Glutamatergic neuron (in vitro differentiated cells): Measurements from ENCODE around the gene EPHA6. TPM values are rescaled to one million over a fixed set of nuclear protein-coding genes. Genes with fewer than 3 reads are reported as not detected.
"Not testable (repeated sequence)": the region's sequence is repeated elsewhere in the genome, so short reads cannot be mapped to it uniquely, and the experiment has no call there.

ENCODE experiments used
- DNase-seq: peaks from one replicate; pipeline ENCODE4 v3.0.0; 2022
- H3K27ac Mint-ChIP-seq: one replicate; pipeline ENCODE4 v1.8.0; 2020; ENCODE audit warnings: mild to moderate bottlenecking, mixed read lengths, inconsistent platforms; ENCODE audit not compliant: unreplicated experiment
- H3K27me3 Mint-ChIP-seq: one replicate; pipeline ENCODE4 v1.8.0; 2020; ENCODE audit warnings: mild to moderate bottlenecking, moderate library complexity, mixed read lengths, inconsistent platforms; ENCODE audit not compliant: unreplicated experiment
- H3K36me3 Mint-ChIP-seq: one replicate; pipeline ENCODE4 v1.8.0; 2020; ENCODE audit warnings: mild to moderate bottlenecking, mixed read lengths, inconsistent platforms; ENCODE audit not compliant: unreplicated experiment
- H3K4me1 Mint-ChIP-seq: one replicate; pipeline ENCODE4 v1.8.0; 2020; ENCODE audit warnings: mild to moderate bottlenecking, low read depth, mixed read lengths, inconsistent platforms; ENCODE audit not compliant: unreplicated experiment
- H3K4me3 Mint-ChIP-seq: one replicate; pipeline ENCODE4 v1.8.0; 2020; ENCODE audit warnings: mild to moderate bottlenecking, mixed read lengths, inconsistent platforms; ENCODE audit not compliant: unreplicated experiment
- H3K9me3 Mint-ChIP-seq: one replicate; pipeline ENCODE4 v1.8.0; 2020; ENCODE audit warnings: mild to moderate bottlenecking, moderate library complexity, mixed read lengths, inconsistent platforms; ENCODE audit not compliant: unreplicated experiment
- CTCF ChIP-seq: fragments of 200-600 bp; sonication (generic); IDR thresholded peaks from one replicate; pipeline ENCODE4 v1.5.0; 2021; ENCODE audit not compliant: partially characterized antibody, unreplicated experiment
- total RNA-seq: library from RNA; stranded (reverse); fragmentation: NEBNext Ultra II Directional; extraction: Animal tissue kit (Norgen Biotek cat#: 25700); gene quantifications from one replicate; pipeline ENCODE4 v1.2.1, GENCODE V29; 2021; ENCODE audit not compliant: unreplicated experiment

EPHA6 gene
- total RNA-seq, 1 donor from 2014 or later = 9.0 TPM

GRCh38 chr3:96966181-96966929 lies 152.0 kb downstream of the EPHA6 start:
- DNase-seq = no peak
- Mint-ChIP-seq H3K27ac (no peak overlapping the region), H3K4me1 (no peaks in the 10 kb centered on the region), H3K4me3 (no peak overlapping the region), H3K27me3 (no peaks in the 10 kb centered on the region), H3K36me3 (no peaks in the 10 kb centered on the region), H3K9me3 (no peaks in the 10 kb centered on the region)
- TF ChIP-seq CTCF = no peak

DNA sequence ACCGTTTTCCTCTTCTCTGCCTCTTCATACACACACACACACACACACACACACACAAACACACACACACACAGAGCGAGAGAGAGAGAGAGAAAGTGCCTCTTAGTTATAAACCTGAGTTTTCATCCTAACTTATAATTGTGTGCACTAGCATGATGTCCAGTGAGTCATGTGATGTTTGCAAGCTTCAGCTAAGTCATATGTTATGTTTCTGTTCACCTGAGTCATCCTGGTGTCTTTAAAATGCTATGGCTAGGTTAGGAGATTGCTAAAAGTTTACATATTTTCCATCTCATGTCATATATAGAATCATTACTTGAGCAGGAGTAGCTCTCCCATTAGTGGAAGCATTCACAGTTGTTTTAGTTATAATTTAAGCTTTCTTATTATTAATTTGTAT lies 155.8 kb downstream of the EPHA6 start:
- H3K27ac Mint-ChIP-seq = no peak overlapping the region
- H3K27me3 Mint-ChIP-seq = no peaks in the 10 kb centered on the region
- H3K9me3 Mint-ChIP-seq = no peaks in the 10 kb centered on the region
- H3K4me1 Mint-ChIP-seq = no peaks in the 10 kb centered on the region
- TF ChIP-seq CTCF = no peak
- no peak overlapping the region for H3K4me3 Mint-ChIP-seq
- H3K36me3 Mint-ChIP-seq = no peaks in the 10 kb centered on the region
- DNase-seq = no peak

DNA sequence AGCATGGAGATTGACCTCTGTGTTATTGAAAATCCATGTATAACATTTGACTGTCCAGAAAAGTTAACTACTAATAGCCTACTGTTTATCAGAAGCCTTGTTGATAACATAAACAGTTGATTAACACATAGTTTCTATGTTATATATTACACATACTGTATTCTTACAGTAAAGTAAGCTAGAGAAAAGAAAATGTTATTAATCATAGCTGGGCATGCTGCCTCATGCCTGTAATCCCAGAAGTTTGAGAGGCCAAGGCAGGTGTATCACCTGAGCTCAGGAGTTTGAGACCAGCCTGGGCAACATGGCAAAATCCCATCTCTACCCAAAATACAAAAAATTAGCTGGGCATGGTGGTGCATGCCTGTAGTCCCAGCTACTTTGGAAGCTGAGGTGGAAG lies 163.3 kb downstream of the EPHA6 start:
- no peaks in the 10 kb centered on the region for H3K9me3 Mint-ChIP-seq
- H3K27me3 Mint-ChIP-seq = no peaks in the 10 kb centered on the region
- no peak overlapping the region for H3K27ac Mint-ChIP-seq
- no peaks in the 10 kb centered on the region for H3K4me1 Mint-ChIP-seq
- DNase-seq = no peak
- no peaks in the 10 kb centered on the region for H3K36me3 Mint-ChIP-seq
- no peak for TF ChIP-seq CTCF
- no peak overlapping the region for H3K4me3 Mint-ChIP-seq

GRCh38 chr3:96983716-96984115 lies 169.3 kb downstream of the EPHA6 start:
- not testable (repeated sequence) for H3K27me3 Mint-ChIP-seq, H3K4me1 Mint-ChIP-seq, H3K9me3 Mint-ChIP-seq

GRCh38 chr3:96986241-96986640 lies 171.8 kb downstream of the EPHA6 start:
- Mint-ChIP-seq H3K27me3 (peaks cover 3% of the 10 kb centered on the region), H3K27ac (no peak overlapping the region), H3K4me3 (no peak overlapping the region), H3K36me3 (no peaks in the 10 kb centered on the region), H3K4me1 (no peaks in the 10 kb centered on the region), H3K9me3 (peaks cover 3% of the 10 kb centered on the region)
- TF ChIP-seq CTCF = no peak
- DNase-seq = no peak

More at GRCh38 chr3:96983716-96984115, 169.3 kb downstream of the EPHA6 start:
- H3K27ac Mint-ChIP-seq, H3K36me3 Mint-ChIP-seq, H3K4me3 Mint-ChIP-seq, DNase-seq: not testable (repeated sequence)
